HG03342 (cell line): ENCODE data around the gene AKAP9.
"Not testable (repeated sequence)": the region's sequence is repeated elsewhere in the genome, so short reads cannot be mapped to it uniquely, and the experiment has no call there.

ENCODE experiments used
- ATAC-seq: cut with Tn5 transposase; IDR thresholded peaks from one replicate; pipeline ENCODE4 v1.9.1; 2021; ENCODE audit warnings: mild to moderate bottlenecking, moderate library complexity; ENCODE audit not compliant: unreplicated experiment

AKAP9 gene

DNA sequence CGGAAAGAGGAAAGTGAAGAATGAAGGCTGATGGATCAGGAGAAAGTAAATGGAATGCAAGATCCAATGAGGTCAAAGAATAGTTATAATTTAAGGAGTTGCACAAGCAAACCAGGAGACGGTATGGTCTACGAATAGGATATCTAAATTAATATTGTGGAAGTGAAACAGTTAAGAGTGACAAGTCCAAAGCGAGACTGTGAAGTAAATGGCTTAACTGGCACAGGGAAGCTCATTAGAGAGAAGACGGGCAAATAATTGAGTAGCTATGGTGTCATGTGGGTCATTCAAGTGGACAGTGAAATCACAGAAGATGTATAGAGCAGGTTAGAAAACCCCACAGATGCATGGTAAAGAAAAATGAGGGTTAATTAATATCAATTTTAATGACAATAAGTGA, 190.4 kb downstream of the AKAP9 start:
- no peak for ATAC-seq

DNA sequence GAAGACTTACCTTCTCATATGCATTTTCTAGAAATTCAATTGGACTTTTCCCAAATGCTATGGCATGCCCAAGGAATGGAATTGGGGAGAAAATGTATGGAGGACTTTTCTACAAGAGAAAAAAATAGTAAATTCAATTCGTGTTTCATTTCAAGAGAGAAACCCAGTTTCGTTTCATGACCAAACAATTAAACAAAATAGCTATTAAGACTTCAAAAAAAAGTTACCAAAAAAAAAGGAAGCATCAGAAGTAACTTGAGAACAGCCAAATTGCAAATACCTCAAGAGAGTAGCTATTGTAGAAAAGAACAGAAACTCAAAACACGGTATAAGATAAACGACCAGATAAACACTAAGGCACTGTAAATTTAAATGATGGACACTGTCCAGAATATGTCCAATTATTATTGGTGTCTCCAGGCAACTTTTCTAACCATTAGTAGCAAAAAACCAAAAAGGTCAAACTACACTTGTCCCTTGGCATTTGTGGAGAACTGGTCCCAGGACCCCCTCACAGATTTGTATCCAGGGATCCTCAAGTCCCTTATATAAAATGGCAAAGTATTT, 191.2 kb downstream of the AKAP9 start:
- ATAC-seq = no peak

DNA sequence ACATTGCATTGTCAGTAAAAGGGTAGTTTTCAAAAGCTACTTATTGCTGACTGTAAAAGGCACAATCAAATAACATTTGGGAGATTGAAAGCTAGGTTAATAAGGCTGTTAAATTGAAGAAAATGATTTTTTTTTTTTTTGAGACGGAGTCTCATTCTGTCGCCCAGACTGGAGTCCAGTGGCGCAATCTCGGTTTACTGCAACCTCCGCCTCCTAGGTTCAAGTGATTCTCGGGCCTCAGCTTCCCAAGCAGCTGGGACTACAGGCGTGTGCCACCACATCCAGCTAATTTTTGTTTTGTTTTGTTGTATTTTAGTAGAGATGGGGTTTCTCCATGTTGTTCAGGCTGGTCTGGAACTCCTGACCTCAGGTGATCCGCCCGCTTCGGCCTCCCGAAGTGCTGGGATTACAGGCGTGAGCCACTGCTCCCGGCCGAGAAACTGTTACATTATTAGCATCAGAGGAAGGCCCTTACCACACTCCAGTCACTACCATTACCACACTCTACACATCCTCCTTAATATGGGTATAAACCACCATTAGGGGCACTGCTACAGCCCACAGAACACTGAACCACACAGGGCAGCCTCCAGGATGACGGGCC, 192.6 kb downstream of the AKAP9 start:
- peak; percentile 16 for ATAC-seq

DNA sequence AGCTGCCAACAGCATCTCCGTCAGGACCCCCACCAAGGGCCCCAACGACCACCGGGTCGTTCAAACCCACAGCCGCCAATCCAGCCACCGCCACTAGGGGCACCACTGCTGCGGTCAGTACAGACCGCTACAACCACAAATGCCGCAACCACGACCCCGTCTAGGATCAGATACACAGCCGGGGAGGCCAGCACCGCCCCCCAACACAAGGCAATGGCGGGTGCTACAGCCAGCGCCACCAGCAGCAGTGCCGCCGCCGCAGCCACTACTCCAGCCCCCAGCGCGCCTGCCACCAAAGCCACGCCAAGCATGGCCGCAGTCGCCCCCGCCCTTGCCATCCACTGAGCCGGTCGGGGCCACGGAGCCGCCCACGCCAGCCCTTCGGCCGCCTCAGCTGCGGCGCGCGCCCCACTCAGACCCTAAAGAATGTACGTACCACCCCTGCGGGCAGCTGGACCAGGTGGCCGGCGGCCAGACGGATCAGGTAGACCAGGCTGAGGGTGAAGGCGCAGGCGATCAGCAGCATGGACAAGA, 193.1 kb downstream of the AKAP9 start:
- peak; percentile 34 for ATAC-seq

DNA sequence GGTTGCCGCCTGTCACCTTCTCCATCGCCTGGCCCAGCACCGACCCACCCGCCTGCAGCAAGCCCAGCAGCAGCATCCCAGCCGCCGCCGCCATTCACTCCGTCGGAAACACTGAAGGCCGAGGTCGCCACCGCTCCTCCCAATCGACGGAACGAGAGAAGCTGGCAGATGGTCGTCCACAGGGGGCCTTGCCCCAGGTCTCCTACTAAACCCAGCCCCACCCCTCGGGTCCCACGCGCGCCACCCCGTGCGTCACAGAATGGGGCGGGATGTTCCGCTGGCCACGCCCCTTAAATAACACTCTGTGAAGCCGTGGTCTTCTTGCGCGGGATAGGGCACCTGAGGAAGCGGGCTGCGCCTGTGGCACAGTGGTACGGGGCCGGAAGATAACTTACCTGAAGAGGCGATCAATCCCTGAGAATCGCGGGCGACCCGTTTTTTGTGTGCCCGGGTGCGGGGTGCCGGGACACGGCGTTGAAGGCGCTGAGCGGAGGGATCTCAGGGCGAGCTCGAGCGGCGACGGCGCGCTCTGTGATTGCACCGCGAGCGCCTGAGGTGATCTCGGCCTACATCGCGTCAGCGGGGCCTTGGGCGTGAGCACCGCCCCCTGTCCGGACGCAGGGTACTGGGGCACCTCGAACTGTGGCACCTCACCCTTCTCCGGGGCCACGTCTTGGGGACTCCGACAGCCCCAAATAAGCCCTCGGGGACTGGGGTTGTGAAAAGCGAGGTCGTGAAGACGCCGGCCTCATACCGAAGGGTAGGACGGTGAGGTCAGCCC, 193.8 kb downstream of the AKAP9 start, which contains the start of gene CYP51A1:
Gene CYP51A1 (minus strand): TSS at position 207 of the 781 bp plus-strand sequence. CDS start 113 bp downstream, at position 94.
- ATAC-seq = peak; percentile 86

DNA sequence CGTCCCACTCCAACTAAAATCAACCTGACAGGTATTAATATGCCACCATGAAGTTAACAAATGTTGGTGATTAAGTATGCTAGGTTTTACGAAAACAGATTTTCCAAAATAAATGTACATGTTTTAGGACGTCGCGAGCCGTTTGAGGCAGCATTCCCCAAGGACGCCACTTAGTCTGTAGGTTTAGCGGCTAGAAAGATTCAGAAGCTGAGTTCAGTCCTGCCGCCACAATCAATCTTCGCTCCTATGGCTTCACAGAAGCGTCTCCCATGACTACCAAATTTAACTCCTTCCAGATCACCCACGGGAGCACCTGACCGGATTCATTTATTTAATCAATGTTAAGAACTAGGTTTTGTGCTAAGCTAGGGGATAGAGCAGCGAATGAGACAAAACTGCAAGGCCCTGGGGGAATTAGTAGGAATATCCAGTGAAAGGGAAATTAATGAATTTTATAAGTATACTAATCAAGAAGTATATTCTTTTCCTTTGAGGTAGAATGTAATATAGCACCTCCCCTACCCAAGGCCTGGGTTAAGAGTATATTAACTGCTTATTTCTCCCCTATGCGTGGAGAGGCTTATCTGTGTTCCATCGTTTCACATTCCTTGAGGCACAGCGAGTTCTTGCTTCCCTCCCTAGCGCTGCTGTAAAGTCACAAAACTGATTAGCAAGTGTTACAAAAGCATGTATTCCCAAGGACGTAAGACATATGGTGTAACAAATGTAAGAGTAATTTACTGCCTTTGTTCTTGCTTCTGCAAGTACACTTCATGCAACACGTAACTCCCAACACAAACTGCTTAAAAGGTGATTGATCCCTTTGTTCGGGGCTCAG, 194.6 kb downstream of the AKAP9 start:
- no peak for ATAC-seq

DNA sequence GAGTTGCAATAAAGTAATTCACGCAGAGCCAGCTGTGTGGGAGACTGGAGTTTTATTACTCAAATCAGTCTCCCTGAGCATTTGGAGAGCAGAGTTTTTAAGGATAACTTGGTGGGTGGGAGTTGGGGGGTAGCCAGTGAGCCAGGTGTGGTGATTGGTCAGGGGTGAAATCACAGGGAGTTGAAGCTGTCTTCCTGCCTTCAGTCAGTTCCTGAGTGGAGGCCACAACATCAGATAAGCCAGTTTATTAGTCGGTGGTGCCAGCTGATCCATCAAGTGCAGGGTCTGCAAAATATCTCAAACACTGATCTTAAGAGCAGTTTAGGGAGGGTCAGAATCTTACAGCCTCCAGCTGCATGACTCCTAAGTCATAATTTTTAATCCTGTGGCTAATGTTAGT, 196.9 kb downstream of the AKAP9 start:
- ATAC-seq = no peak

DNA sequence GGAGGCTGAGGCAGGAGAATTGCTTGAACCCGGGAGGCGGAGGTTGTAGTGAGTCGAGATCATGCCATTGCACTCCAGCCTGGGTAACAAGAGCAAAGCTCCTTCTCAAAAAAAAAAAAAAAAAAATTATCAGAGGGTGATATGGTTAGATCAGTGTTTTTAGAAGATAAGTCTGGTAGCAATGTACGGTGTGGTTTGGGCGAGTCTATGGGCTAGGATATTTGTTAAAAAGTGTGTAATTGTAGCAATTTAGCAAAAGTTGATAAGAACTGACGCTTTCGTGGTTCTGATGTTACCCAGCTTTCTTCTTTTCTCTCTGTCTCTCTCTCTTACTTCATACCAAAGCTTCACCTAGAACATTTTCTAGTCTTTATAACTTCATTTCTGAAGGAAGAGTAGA, 200.5 kb downstream of the AKAP9 start:
- no peak for ATAC-seq

DNA sequence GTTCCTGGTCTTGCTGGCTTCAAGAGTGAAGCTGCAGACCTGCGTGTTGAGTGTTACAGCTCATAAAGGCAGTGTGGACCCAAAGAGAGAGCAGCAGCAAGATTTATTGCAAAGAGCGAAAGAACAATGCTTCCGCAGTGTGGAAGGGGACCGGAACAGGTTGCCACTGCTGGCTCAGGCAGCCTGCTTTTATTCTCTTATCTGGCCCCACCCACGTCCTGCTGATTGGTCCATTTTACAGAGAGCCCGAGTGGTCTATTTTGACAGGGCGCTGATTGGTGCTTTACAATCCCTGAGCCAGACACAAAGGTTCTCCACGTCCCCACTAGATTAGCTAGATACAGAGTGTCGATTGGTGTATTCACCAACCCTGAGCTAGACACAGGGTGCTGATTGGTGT, 202.1 kb downstream of the AKAP9 start:
- ATAC-seq = not testable (repeated sequence)

DNA sequence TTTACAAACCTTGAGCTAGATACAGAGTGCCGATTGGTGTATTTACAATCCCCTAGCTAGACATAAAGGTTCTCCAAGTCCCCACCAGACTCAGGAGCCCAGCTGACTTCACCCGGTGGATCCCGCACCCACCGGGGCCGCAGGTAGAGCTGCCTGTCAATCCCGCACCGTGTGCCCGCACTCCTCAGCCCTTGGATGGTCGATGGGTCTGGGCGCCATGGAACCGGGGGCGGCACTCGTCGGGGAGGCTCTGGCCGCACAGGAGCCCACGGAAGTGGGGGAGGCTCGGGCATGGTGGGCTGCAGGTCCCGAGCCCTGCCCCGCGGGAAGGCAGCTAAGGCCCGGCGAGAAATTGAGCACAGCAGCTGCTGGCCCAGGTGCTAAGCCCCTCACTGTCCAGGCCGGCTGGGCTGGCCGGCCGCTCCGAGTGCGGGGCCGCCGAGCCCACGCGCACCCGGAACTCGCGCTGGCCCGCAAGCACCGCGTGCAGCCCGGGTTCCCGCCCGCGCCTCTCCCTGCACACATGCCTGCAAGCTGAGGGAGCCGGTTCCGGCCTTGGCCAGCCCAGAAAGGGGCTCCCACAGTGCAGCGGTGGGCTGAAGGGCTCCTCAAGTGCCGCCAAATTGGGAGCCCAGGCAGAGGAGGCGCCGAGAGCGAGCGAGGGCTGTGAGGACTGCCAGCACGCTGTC, 202.7 kb downstream of the AKAP9 start:
- ATAC-seq = not testable (repeated sequence)

DNA sequence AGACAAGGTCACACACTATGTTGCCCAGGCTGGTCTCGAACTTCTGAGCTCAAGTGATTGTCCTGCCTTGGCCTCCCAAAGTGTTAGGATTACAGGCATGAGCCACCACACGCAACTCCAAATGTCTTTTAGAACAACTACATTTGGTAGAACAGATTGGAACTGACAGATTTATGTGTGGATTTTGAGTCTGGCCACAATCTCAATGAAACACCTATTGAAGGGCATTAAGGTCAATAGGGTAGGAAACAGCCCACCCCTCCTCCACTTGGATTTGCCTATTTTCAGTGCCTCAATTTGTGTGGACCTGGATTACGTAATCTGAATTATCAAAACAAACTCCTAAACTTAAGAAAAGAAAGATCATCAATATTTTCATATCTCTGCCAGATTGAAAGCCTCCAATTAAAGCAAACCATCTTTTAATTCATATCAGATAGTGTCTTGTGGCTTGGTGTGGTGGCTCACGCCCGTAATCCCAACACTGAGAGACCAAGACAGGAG, 209.1 kb downstream of the AKAP9 start:
- ATAC-seq = no peak

DNA sequence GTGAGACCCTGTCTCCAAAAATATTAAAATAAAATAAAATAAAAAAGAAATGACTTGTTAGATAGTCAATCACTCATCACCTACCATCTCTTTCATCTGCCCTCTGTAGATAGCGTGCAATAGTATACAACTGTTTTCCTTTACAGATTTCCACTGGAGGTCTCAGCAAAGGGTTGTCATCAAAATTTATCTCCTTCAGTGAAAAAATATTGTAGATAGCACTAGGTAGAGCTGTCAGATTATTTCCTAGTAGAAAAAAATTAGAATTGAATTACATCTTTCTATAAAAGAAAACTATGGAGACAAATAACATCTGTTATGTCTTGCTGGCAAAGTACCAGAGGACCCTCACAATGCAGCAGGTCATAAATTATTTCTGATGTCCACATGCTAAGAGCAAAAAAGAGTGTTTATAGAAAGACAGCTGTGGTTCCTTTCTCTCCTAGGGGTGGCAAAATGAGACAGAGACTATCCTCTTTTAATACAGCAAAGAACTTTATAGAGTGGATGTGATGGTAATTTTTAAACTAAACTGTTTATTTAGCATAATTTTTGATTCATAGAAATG, 209.9 kb downstream of the AKAP9 start:
- no peak for ATAC-seq

DNA sequence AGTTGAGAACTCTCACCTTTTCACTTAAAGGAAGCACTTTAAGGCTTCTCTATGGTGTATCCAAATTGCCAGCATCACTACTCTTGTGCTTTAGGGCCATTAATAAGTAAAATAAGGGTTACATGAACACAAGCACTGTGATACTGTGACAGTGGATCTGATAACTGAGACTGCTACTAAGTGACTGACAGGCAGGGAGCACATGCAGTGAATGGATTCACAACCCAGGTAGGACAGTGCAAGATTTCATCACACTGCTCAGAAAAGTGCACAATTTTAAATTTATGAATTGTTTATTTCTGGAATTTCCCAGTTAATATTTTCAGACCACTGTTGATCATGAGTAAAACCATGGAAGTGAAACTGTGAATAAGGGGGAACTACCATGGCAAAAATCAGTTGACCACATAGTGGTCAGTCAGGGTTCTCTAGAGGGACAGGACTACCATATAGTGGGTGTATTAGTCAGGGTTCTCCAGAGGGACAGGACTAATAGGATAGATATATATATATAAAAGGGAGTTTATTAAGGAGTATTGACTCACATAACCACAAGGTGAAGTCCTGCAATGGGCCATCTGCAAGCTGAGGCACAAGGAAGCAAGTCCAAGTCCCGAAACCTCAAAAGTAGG, 214.6 kb downstream of the AKAP9 start:
- ATAC-seq = no peak

DNA sequence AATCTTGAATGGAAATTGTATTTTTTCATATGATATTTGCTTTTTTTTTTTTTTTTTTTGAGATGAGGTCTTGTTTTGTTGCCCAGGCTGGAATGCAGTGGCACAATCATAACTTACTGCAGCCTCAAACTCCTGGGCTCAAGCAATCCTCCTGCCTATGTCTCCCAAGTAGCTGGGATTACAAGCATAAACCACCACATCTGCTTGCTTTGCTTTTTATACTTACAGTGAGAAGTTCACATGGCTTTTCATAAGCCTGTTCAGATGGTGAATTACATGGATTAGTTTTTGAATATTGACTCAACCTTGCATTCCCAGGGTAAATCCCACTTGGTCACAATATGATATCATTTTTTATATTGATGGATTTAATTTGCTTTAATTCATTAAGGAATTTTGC, 216.3 kb downstream of the AKAP9 start:
- ATAC-seq = no peak

DNA sequence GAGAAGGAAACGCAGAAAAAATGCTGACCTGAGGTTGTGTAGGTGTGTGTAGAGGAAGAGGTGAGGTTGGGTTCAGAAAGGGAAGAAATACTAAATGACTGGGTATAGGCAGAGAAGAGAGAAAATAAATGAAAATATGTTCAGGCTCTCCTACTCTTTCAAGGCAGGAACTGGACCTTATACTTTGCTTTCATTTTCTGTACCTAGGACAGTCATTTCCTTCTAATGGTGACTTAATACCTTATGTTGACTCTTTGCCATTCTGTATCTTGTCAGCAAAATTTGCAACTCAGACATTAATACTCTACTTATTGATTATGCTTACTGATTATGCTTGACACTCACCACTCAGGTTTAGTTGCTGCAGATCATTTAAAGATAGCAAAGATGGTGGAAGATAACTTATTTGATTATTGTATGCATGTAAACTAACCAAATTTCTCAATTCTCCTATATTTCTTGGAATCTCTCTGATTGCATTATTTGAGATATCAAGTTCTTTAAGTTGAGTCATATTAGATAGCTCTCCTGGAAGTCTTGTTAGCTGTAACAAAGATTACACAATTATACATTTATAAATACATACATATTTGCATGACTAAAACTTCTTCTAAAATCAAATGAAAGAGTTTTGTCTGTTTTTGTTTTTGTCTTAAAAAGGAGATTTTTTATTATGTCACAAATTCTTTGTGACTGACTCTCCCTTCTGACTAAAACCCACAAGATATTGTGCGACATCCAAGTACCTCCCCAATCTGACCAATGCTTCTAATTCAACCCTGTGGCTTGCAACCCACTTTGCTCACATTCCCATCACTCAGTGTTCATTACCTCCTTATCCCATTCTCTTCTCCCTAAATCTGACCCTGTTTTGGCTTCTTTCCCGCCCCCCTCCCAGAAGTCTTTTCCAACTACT, 218.3 kb downstream of the AKAP9 start:
- peak; percentile 94 for ATAC-seq
